ENCODE results near the gene PPP1R2C. TPM values are rescaled to one million over a fixed set of nuclear protein-coding genes. Genes with fewer than 3 reads are reported as not detected.

The PPP1R2C gene
- total and polyA plus RNA-seq, 2 of the 4 experiments (the other 2 are of a cell fraction): not detected

DNA sequence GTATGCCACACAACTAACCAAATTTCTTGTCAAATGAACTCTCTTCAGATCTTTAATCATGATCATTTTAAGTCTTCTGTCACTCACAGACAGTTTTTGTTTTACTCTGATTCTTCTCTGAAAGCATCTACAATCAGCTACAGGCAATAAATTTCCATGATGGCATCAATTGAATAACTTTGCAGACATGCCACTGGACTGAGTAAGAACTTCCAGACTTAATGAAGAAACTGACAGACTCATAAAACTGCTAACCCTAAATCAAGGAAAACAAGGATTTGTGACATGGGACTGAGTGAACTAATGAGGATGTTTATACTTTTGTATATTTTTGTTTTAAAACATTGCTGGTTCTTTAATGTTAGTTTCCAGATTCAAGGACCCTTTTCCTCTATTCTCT is 5.5 kb upstream of the PPP1R2C start:
- Histone ChIP-seq H3K9me1 (ENCODE audit: insufficient read depth, low read length) (no peaks in the 10 kb centered on the region), H3K14ac (replicated peaks; ENCODE audit: low read depth, low read length) (no peak overlapping the region), H3K18ac (ENCODE audit: low read depth, low read length) (no peak overlapping the region), H3K4me1 (ENCODE audit: control insufficient read depth, insufficient read depth, low read length) (no peaks in the 10 kb centered on the region), H3K79me1 (ENCODE audit: low read depth in 1 of 2, low read length in 2 of 2) (no peaks in the 10 kb centered on the region), H4K8ac (ENCODE audit: low read depth in 2 of 2, low read length in 2 of 2) (no peak overlapping the region), H3K4me2 (ENCODE audit: low read depth, low read length) (no peak overlapping the region), H3K27me3 (ENCODE audit: control insufficient read depth, insufficient read depth, low read length) (no peaks in the 10 kb centered on the region), H4K5ac (ENCODE audit: low read depth, low read length) (no peak overlapping the region), H2BK5ac (ENCODE audit: low read depth, low read length, poor library complexity, severe bottlenecking) (no peak overlapping the region), H2AK5ac (ENCODE audit: low read depth, low read length) (no peak overlapping the region), H2BK15ac (ENCODE audit: low read depth, low read length) (no peak overlapping the region), H3K27ac (ENCODE audit: insufficient read depth, low read length) (no peak overlapping the region), H3K4me3 (ENCODE audit: insufficient read depth, low read depth, low read length) (no peak overlapping the region), H3K9ac (ENCODE audit: low read depth, low read length) (no peak overlapping the region), H2BK20ac (ENCODE audit: low read depth, low read length) (no peak overlapping the region), H3K4ac (ENCODE audit: low read depth, low read length) (no peak overlapping the region), H2AK9ac (replicated peaks; ENCODE audit: low read depth, low read length, poor library complexity) (no peak overlapping the region), H3K36me3 (ENCODE audit: control insufficient read depth, insufficient read depth, low read length) (no peaks in the 10 kb centered on the region), H3K56ac (ENCODE audit: extremely low read depth, insufficient read depth, low read length) (no peak overlapping the region), H2AFZ (replicated peaks; ENCODE audit: low read length, poor library complexity) (no peak overlapping the region), H4K91ac (ENCODE audit: insufficient read depth, low read depth, low read length) (no peak overlapping the region), H4K20me1 (ENCODE audit: insufficient read depth, low read length) (no peaks in the 10 kb centered on the region), H3K9me3 (ENCODE audit: control insufficient read depth, insufficient read depth, low read length) (no peaks in the 10 kb centered on the region), H3K23ac (ENCODE audit: low read depth, low read length) (no peak overlapping the region), H2BK120ac (ENCODE audit: low read depth, low read length) (no peak overlapping the region)
- ATAC-seq (ENCODE audit: low read depth) (no peak), DNase-seq (no peak)
- TF ChIP-seq CTCF (conservative IDR thresholded peaks at IDR 0.05; ENCODE audit: low read depth, low read length) (no peak), POLR2A (IDR thresholded peaks at IDR 0.05; ENCODE audit: low read depth, low read length) (no peak), MXI1 (IDR thresholded peaks at IDR 0.05; ENCODE audit: borderline replicate concordance, low read depth, low read length) (no peak), RFX5 (IDR thresholded peaks at IDR 0.05; ENCODE audit: low read depth, low read length) (no peak), RCOR1 (IDR thresholded peaks at IDR 0.05; ENCODE audit: insufficient replicate concordance, low read length) (no peak), RAD21 (IDR thresholded peaks at IDR 0.05; ENCODE audit: low read length) (no peak)
- TF ChIP-seq, protein P1, sequence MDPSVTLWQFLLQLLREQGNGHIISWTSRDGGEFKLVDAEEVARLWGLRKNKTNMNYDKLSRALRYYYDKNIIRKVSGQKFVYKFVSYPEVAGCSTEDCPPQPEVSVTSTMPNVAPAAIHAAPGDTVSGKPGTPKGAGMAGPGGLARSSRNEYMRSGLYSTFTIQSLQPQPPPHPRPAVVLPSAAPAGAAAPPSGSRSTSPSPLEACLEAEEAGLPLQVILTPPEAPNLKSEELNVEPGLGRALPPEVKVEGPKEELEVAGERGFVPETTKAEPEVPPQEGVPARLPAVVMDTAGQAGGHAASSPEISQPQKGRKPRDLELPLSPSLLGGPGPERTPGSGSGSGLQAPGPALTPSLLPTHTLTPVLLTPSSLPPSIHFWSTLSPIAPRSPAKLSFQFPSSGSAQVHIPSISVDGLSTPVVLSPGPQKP (IDR thresholded peaks at IDR 0.05; ENCODE audit: borderline replicate concordance, low read depth, low read length): no peak
- dilution Hi-C loops (cut with HindIII; ENCODE audit: low sequenced_read_pairs, unreplicated experiment): no loop called here
- POLR2A ChIA-PET (ENCODE audit: unreplicated experiment): no interaction called here
- CTCF ChIA-PET: no interaction called here
- in situ Hi-C loops (cut with MboI; ENCODE audit: low sequenced_read_pairs): no loop called here
- intact Hi-C loops (cut with micrococcal nuclease): no loop called here
- no TSS peak for BruUV-seq (replicated peaks)
